ENCODE measurements around the gene MYRIP.

- TF ChIP-seq RARB (CRISPR knock-in tag; IDR thresholded peaks at IDR 0.05) (no peak), ESRRG (CRISPR knock-in tag; IDR thresholded peaks at IDR 0.05) (no peak), TOX (CRISPR knock-in tag; IDR thresholded peaks at IDR 0.05; ENCODE audit: borderline replicate concordance) (no peak), ZFP3 (CRISPR knock-in tag; IDR thresholded peaks at IDR 0.05) (no peak), CSRNP3 (CRISPR knock-in tag; IDR thresholded peaks at IDR 0.05) (no peak), PPARA (CRISPR knock-in tag; IDR thresholded peaks at IDR 0.05; ENCODE audit: borderline replicate concordance) (no peak)
These were observed 490.4 kb downstream of the MYRIP start for GRCh38 chr3:40299721-40300335.
